22Rv1 (cell line): Measurements from ENCODE around the gene TP53I11.

Source experiments
- H3K27ac ChIP-seq: fragments of 450-650 bp; 2 replicates; pipeline ENCODE4 v1.5.1; 2017
- ZFX ChIP-seq: fragments of 450-650 bp; IDR thresholded peaks from 2 replicates; pipeline ENCODE4 v1.6.1; 2017; ENCODE audit warnings: antibody characterized with exemption, borderline replicate concordance
- TF ChIP-seq, protein P1 (sequence below): fragments of 450-650 bp; IDR thresholded peaks from 2 replicates; pipeline ENCODE4 v1.5.1; 2017; ENCODE audit warnings: mild to moderate bottlenecking

The TP53I11 gene

DNA sequence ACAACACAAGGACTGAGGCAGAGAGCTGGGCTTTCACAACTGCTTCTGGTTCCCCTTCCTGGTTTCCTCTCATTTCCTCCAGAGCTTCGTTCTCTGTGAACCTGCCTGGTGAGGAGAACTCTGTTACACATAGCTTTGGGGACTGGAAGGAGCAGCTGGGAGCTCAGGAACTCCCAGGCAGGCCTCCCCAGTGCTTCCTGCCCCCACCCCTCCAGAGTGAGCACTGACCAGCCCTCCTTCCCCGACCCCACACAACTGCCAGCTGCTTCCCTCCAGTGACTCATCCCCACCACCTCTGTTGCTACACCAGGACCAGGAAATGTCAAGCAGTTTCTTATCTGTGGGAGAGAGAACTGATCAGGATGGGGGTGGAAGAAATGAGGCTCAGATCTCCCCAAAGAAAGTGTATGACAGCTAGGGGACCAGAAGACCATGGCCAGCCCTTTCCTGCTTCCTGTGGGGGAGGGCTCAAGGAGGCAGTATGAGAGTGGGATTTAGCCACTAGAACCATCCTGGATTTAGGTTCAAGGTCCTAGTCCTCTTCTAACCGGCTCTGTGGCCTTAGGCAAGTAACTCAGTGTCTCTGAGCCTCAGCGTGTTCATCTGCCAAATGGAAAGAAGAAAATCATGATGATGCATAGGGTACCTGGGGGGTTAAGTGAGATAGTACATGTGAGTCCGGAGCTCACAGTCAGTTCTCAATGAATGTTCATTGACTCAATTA is 4.5 kb upstream of the TP53I11 start:
- no peak overlapping the region for H3K27ac ChIP-seq
- no peak for TF ChIP-seq ZFX
- TF ChIP-seq, protein P1, sequence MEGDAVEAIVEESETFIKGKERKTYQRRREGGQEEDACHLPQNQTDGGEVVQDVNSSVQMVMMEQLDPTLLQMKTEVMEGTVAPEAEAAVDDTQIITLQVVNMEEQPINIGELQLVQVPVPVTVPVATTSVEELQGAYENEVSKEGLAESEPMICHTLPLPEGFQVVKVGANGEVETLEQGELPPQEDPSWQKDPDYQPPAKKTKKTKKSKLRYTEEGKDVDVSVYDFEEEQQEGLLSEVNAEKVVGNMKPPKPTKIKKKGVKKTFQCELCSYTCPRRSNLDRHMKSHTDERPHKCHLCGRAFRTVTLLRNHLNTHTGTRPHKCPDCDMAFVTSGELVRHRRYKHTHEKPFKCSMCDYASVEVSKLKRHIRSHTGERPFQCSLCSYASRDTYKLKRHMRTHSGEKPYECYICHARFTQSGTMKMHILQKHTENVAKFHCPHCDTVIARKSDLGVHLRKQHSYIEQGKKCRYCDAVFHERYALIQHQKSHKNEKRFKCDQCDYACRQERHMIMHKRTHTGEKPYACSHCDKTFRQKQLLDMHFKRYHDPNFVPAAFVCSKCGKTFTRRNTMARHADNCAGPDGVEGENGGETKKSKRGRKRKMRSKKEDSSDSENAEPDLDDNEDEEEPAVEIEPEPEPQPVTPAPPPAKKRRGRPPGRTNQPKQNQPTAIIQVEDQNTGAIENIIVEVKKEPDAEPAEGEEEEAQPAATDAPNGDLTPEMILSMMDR: no peak

DNA sequence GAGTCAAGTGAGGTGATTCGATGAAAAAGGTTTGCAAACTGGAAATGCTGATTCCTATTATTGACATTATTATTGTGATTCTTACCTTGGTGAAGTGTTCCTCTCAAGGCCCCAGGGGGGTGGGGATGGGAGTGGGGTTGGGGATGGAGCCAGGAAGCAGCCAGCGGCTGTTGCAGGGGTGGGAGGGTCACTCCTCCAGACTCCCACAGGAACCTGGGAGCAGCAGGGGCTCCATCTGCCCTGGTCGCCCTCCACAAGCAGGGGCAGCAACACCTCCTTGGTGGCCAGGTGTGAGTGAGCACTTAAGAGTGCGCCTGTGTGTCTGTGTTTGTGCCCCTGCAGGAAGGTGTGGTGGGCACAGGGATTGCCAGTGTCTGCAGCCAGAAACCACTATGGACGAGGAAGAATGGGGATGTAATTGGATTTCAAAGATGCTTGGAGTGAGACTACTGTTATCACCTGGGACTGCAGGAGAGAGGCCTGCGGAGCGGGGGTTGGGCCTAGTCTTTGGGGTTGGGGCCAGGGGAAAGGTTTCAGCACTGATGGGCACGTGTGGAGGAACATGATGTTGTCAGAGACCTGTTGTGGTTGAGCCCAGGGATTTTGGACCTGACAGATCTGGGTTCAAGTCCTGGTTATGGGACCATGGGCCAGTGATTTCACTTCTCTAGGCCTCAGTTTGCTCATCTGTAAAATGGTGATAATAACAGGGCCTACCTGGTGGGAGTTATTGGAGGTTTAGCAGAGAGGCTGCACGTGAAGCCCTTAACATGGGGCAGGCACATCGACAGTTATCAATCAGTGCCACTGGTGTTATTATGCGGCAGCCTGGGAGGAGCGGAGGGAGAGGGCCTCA is 3.6 kb upstream of the TP53I11 start:
- H3K27ac ChIP-seq: no peak overlapping the region
- TF ChIP-seq ZFX: no peak
- TF ChIP-seq, protein P1: no peak

DNA sequence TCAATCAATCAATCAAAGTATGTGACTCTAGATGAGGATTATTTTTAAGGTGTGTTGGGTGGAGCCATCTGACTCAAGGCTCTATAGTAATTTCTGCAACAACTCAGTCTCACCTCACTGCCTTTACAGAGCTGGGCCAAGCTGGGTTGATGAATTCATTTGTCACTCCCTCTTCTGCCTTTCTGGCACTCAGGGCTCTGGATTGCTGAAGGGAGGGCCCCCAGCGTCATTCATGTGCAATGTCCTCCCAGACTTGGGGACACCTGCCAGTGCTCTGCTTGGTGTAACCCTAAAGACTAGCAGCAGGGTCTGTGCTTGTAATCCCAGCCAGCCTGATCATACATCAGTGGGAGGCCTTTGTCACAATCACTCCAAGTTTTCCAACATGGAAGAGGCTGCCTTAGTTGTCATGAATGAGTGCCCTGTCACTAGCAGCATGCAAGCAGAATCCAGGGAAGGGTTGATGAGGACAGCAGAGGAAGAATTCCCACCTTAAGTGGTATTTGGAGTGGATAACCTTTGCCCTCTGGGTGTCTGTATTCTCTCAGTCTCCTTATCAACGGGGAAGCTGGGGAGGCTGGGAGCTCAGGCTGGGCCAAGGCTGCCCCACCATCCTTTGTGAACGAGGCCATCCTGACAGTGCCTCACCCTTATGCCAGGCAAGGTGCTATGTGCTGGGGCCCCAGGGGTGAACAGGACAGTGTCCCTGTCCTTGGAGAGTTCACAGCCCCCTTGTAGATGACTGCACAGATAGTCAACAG is 2.0 kb upstream of the TP53I11 start:
- TF ChIP-seq ZFX: no peak
- TF ChIP-seq, protein P1: no peak

DNA sequence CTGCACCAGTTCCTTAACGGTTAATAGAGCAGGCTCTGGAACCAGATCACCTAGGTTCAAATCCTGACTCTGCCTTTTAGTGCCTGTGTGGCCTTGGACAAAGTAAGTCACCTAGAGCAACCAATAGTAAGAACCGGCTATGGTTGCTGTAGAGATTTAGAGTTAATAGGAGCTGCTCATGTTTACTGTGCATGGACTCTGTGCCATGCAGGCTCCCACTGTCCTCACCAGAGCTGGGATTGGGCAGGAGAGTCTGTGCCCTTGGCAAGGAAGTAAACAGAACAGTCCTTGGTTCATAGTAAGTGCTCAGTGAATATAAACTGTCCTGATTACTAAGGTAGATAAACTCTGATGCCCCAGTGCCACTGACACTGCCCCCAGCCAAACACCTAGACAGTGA is 1.4 kb upstream of the TP53I11 start:
- TF ChIP-seq, protein P1: no peak
- no peak for TF ChIP-seq ZFX
- H3K27ac ChIP-seq: peak overlapping the region; percentile 68

More for the DNA sequence above, 2.0 kb upstream of the TP53I11 start:
- H3K27ac ChIP-seq: peak overlapping the region; percentile 68

DNA sequence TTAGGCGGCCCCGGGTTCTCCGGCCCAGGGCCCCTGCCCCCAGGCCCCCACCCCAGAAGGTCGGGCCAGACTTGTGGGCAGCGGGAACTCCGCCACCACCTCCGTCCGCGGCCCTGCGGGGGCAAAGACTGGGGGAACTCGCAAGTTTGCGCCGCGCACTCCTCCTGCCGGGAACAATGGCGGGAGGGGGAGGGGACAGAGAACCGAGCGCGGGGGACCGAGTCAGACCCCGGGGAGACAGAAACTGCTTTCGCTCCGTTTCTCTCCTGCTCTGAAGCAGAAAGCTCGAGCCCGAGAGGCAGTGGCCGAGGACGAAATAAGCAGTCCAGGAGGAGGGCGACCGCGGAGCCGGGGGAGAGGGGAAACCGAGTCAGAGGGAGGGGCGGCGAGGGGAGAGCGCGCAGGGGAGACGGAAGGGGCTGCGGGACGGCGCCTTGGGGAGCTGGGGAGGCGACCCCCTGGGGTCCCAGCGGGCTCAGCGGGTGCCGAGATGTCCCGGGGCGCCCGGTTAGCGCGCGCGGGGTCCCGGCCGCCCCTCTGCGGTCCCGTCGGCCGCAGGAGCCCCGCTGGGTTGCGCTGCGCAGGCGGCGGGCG is 555 bp downstream of the TP53I11 start:
- no peak for TF ChIP-seq ZFX
- TF ChIP-seq, protein P1: no peak
- peak overlapping the region; percentile 68 for H3K27ac ChIP-seq

DNA sequence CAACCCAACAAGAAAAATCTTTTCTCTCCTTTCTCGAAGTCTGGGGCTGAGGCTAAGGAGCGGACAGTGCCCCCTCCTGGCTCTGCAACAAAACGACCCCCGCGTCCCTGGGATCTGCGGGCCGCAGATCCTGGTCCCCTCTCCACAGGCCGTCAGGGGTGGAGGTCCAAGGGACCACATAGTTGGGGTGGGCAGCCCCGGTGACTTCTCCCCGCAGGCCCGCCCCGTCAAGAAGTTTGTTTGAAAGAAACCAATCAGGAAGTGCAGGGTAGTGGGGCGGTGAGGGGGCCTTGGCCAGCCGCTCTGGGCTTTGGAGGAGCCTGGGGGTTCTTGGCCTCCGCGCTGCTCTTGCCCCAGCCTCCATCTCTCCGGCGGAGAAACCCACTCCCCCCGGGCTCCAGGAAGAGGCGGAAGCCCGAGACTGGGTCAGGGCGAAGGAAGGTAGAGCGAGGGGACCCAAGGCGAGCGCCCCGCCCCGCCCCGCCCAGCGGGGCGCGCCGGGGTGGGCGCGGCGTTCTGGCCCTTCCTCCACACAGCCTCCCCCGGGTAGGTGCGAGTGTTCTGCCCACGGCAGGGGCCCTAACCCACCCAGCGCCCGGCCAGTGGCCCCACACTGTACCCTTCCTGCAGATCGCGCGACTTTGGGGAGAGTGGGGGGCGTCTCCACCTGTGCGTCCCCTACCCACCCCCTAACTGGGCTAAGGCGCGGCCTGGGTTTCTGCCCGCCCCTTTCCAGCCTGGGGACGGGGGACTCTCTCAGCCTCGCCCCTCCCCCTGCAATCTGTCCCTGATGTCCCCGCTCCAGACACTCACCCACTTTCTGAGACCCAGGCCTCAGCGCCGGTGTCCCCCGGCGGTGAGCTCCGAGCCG is 1.3 kb downstream of the TP53I11 start:
- TF ChIP-seq, protein P1: peak; percentile 45; the same call in 1 of the 2 replicates
- no peak for TF ChIP-seq ZFX
- H3K27ac ChIP-seq: peak overlapping the region; percentile 68
